LNCaP clone FGC (cell line): ENCODE data around the gene CHD3.

Experiments
- DNase-seq: peaks from one replicate; pipeline ENCODE4 v3.0.0-alpha.2; 2011; ENCODE audit warnings: low read depth
- H3K4me3 ChIP-seq: 2 replicates; pipeline ENCODE4 v1.5.1; 2011; ENCODE audit warnings: mild to moderate bottlenecking, low read depth, low read length, control low read depth
- TF ChIP-seq, protein P1 (sequence below): IDR thresholded peaks from 2 replicates; pipeline ENCODE4 v1.5.1; 2012; ENCODE audit warnings: mild to moderate bottlenecking; ENCODE audit not compliant: control insufficient read depth, insufficient read depth; ENCODE audit errors: extremely low read depth

The CHD3 gene

DNA sequence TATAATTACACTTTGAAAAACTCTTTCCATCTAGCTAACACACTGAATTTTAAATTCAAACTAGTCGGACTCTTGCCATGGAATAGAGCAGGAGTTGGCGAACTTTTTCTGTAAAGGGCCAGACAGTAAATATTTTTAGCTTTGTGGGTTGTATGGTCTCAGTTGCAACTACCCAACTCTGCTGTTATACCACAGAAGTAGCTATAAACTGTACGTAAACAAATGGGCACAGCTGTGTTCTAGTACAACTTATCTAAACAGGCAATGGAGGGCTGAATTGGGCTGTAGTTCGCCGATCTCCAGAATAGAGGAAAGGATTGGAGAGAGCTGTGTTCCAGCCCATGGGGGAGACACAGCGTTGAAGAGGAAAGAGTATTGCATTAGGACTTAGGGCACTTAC is 52.2 kb downstream of the CHD3 start:
- no peak for DNase-seq
- TF ChIP-seq, protein P1, sequence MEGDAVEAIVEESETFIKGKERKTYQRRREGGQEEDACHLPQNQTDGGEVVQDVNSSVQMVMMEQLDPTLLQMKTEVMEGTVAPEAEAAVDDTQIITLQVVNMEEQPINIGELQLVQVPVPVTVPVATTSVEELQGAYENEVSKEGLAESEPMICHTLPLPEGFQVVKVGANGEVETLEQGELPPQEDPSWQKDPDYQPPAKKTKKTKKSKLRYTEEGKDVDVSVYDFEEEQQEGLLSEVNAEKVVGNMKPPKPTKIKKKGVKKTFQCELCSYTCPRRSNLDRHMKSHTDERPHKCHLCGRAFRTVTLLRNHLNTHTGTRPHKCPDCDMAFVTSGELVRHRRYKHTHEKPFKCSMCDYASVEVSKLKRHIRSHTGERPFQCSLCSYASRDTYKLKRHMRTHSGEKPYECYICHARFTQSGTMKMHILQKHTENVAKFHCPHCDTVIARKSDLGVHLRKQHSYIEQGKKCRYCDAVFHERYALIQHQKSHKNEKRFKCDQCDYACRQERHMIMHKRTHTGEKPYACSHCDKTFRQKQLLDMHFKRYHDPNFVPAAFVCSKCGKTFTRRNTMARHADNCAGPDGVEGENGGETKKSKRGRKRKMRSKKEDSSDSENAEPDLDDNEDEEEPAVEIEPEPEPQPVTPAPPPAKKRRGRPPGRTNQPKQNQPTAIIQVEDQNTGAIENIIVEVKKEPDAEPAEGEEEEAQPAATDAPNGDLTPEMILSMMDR: no peak

DNA sequence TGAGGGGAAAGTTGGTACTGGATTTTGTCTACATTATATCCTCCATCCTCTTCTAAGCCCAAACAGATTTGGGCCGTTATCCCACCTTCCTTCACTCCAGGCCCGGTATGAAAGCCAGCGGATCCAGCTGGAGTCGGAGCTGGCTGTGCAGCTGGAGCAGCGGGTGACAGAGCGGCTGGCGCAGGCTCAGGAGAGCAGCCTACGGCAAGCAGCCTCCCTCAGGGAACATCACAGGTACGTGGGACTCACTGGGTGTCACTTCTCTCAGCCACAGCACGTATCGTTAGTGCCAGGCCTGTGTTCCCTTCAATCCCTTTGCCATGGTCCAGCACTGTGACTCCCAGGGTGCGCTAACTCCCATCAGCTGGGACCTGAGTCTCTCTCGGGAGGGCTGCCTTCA is 54.7 kb downstream of the CHD3 start:
- no peak for DNase-seq
- H3K4me3 ChIP-seq: no peak overlapping the region
- TF ChIP-seq, protein P1: no peak

More for the DNA sequence above, 52.2 kb downstream of the CHD3 start:
- no peak overlapping the region for H3K4me3 ChIP-seq

DNA sequence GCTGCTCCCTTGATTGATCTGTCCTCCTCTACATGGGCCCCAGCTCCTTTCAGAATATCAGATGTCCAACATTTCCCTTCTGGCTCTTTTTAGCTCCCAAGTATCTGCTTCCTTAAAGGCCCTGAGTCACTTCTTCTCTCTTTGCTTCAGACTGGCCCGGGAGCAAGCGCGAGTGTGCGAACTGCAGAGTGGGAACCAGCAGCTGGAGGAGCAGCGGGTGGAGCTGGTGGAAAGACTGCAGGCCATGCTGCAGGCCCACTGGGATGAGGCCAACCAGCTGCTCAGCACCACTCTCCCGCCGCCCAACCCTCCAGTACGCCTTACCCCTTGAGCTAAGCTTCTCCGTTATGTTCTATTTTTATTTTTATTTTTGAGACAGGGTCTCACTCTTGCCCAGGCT is 55.7 kb downstream of the CHD3 start:
- H3K4me3 ChIP-seq: no peak overlapping the region
- TF ChIP-seq, protein P1: no peak
- DNase-seq: no peak

DNA sequence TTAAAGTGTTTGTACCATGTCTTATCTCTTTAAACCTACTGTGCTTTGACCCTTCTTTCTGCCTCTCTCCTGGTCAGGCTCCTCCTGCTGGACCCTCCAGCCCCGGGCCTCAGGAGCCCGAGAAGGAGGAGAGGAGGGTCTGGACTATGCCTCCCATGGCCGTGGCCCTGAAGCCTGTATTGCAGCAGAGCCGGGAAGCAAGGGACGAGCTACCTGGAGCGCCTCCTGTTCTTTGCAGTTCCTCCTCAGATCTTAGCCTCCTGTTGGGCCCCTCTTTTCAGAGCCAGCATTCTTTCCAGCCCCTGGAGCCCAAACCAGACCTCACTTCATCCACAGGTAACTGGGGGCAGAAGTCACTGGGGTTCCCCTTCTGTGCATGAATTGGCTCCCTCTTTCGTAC is 57.1 kb downstream of the CHD3 start:
- no peak overlapping the region for H3K4me3 ChIP-seq
- TF ChIP-seq, protein P1: no peak
- no peak for DNase-seq

DNA sequence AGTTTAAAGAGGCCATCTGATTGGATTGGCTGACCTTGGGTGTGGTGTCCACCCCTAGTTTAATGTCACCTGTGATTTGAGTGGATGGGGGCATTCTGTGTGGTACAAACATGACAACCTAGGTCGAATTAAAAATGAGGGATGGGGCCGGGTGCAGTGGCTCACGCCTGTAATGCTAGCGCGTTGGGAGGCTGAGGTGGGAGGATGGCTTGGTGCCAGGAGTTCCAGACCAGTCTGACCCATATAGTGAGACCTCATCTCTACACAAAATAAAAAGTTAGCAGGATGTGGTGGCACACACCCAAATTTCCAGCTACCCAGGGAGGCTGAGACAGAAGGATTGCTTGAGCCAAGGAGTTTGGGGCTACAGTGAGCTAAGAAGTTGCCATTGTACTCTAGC is 57.9 kb downstream of the CHD3 start:
- TF ChIP-seq, protein P1: no peak
- no peak overlapping the region for H3K4me3 ChIP-seq
- DNase-seq: no peak

DNA sequence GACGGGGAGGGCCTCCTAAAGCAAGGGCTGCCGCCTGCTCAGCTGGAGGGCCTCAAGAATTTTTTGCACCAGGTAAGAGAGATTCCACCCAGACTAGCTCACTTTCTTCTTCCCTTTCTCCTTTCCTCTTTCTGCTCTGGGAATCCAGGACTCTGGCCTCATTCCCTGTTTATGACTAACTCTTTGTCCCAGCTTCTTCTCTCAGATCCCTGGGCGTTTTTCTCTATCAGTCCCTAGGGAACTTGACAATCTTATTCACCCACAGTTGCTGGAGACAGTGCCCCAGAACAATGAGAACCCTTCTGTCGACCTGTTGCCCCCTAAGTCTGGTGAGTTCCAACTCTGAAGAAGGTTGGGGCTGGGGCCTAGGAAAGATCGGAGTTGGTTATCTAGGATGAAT is 59.1 kb downstream of the CHD3 start:
- no peak for DNase-seq
- H3K4me3 ChIP-seq: no peak overlapping the region
- TF ChIP-seq, protein P1: no peak

DNA sequence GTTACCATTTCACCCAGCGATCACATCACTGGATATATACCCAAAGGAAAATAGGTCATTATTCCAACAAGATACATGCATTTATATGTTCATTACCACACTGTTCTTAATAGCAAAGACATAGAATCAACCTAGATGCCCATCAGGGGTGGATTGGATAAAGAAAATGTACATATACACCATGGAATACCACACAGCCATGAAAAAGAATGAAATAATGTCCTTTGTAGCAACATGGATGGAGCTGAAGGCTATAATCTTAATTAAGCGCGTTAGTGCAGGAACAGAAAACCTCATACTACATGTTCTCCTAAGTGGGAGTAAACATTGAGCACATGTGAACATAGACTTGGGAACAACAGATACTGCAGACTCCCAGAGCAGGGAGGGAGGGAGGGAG is 62.0 kb downstream of the CHD3 start:
- TF ChIP-seq, protein P1: no peak
- H3K4me3 ChIP-seq: no peak overlapping the region
- no peak for DNase-seq
